Activated CD4-positive, alpha-beta T cell treated with anti-CD3 and anti-CD28 coated beads for 1 hour (primary cell): ENCODE results near the gene PRKCH.

Experiments
- DNase-seq: peaks from one replicate; pipeline ENCODE4 v3.0.0-alpha.2; 2020

PRKCH gene

GRCh38 chr14:61537563-61538463 lies 216.4 kb downstream of the PRKCH start:
- DNase-seq, result peak; percentile 21

- DNase-seq, result no peak
These were observed 217.2 kb downstream of the PRKCH start for GRCh38 chr14:61538464-61539022.

GRCh38 chr14:61539631-61540030 lies 218.3 kb downstream of the PRKCH start:
- no peak for DNase-seq

- no peak for DNase-seq
These were observed 219.6 kb downstream of the PRKCH start for GRCh38 chr14:61540931-61541330.

GRCh38 chr14:61542848-61543790 lies 221.7 kb downstream of the PRKCH start:
- no peak for DNase-seq

GRCh38 chr14:61543946-61544345 lies 222.6 kb downstream of the PRKCH start:
- no peak for DNase-seq

GRCh38 chr14:61544448-61545330 lies 223.3 kb downstream of the PRKCH start:
- no peak for DNase-seq

GRCh38 chr14:61545726-61546455 lies 224.5 kb downstream of the PRKCH start:
- DNase-seq, result no peak

- DNase-seq, result no peak
These were observed 226.0 kb downstream of the PRKCH start for GRCh38 chr14:61547186-61548069.

GRCh38 chr14:61549425-61549824 lies 228.0 kb downstream of the PRKCH start:
- DNase-seq, result no peak

- DNase-seq, result no peak
These were observed 230.0 kb downstream of the PRKCH start for GRCh38 chr14:61551384-61551783.

- no peak for DNase-seq
These were observed 230.9 kb downstream of the PRKCH start for GRCh38 chr14:61552241-61552640.

- no peak for DNase-seq
These were observed 232.6 kb downstream of the PRKCH start for GRCh38 chr14:61553730-61554641.

- DNase-seq, result no peak
These were observed 233.9 kb downstream of the PRKCH start for GRCh38 chr14:61555056-61555838.

- DNase-seq, result no peak
These were observed 235.1 kb downstream of the PRKCH start for GRCh38 chr14:61556455-61556854.

GRCh38 chr14:61557262-61557661 lies 235.9 kb downstream of the PRKCH start:
- no peak for DNase-seq

- DNase-seq, result no peak
These were observed 236.5 kb downstream of the PRKCH start for GRCh38 chr14:61557854-61558253.

- no peak for DNase-seq
These were observed 236.9 kb downstream of the PRKCH start for GRCh38 chr14:61558271-61558670.
